NCI-H2107 (cell line): ENCODE measurements around the gene PCDHGA9.
"Not testable (repeated sequence)": the region's sequence is repeated elsewhere in the genome, so short reads cannot be mapped to it uniquely, and the experiment has no call there.

Source experiments
- DNase-seq: peaks from one replicate; lab custom pipeline; 2025; lab: John Stamatoyannopoulos, UW

PCDHGA9 gene

DNA sequence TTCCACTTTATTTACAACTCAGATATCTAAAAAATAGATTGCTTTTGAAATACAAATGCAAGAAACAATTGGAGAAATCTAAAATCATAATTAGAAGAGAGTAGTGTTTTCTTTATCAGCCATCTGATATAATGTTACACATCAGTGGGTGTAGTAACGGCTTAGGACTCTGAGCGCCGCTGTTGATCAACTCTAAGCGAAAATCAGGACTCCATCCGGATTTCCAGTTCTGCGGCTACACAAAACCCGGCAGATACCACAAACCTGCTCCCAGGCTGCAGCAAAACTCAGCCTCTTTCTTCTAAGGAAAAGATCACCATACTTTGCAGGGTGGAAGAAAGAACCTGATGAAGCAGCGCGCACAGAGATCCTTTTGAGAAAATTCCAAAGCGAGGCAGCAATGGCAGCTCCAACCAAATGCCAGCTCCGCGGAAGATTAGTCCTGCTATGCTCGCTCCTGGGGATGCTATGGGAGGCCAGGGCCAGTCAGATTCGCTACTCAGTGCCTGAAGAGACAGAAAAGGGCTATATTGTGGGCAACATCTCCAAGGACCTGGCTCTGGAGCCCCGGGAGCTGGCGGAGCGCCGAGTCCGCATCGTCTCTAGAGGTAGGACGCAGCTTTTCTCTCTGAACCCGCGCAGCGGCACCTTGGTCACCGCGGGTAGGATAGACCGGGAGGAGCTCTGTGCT lies at the start of gene PCDHGA9:
TSS of gene PCDHGA9 (plus strand) at position 226 of the 691 bp plus-strand sequence. CDS start at position 401, 175 bp downstream.
- no peak for DNase-seq

DNA sequence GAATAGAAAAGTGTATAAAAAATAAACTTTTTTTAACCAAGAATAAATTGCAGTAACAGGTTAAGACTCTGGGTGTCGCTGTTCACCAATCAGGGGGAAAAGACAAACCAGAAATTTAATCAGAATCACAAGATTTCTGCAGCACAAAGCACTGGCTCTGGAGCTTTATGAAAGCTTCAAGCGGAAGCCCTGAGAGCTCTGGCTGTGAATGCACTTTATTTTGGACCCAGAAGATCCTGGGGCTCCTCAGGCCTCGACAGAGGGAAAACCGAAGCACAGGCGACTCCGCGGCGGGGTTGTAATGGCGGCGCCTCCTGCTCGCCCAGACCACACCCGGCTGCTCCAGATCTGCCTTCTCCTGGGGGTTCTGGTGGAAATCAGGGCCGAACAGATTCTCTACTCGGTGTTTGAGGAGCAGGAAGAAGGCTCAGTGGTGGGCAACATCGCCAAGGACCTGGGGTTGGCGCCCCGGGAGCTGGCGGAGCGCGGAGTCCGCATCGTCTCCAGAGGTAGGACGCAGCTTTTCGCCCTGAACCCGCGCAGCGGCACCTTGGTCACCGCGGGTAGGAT lies 47.6 kb upstream of the PCDHGA9 start, which contains the start of gene PCDHGA4:
TSS of gene PCDHGA4 (plus strand) at position 122 of the 570 bp plus-strand sequence. CDS start at position 209, 87 bp downstream.
- no peak for DNase-seq

DNA sequence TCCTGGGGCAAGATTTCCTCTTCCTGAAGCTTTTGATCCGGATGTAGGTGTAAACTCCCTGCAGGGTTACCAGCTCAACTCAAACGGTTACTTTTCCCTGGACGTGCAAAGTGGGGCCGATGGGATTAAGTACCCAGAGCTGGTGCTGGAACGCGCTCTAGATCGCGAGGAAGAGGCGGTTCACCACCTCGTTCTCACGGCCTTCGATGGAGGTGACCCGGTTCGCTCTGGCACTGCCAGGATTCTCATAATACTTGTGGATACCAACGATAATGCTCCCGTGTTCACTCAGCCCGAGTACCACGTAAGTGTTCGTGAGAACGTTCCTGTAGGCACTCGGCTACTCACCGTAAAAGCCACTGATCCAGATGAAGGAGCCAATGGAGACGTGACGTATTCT lies 46.9 kb upstream of the PCDHGA9 start:
- DNase-seq = no peak

DNA sequence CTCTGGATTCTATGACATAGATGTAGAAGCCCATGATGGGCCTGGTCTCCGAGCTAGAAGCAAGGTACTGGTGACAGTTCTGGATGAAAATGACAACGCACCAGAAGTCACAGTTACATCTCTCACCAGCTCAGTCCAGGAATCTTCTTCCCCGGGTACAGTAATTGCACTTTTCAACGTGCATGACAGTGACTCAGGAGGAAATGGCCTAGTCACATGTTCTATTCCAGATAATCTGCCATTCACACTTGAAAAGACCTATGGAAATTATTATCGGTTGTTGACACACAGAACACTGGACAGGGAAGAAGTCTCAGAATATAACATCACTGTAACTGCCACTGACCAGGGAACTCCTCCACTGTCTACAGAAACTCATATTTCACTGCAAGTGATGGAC lies 46.4 kb upstream of the PCDHGA9 start:
- no peak for DNase-seq

DNA sequence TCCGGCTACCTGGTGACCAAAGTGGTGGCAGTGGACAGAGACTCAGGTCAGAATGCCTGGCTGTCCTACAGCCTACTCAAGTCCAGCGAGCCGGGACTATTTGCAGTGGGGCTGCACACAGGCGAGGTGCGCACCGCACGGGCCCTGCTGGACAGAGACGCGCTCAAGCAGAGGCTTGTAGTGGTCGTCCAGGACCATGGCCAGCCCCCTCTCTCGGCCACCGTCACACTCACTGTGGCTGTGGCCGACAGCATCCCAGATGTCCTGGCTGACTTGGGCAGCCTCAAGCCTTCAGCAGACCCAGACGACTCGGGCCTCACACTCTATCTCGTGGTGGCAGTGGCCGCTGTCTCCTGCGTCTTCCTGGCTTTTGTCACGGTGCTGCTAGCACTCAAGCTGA lies 45.6 kb upstream of the PCDHGA9 start:
- no peak for DNase-seq

DNA sequence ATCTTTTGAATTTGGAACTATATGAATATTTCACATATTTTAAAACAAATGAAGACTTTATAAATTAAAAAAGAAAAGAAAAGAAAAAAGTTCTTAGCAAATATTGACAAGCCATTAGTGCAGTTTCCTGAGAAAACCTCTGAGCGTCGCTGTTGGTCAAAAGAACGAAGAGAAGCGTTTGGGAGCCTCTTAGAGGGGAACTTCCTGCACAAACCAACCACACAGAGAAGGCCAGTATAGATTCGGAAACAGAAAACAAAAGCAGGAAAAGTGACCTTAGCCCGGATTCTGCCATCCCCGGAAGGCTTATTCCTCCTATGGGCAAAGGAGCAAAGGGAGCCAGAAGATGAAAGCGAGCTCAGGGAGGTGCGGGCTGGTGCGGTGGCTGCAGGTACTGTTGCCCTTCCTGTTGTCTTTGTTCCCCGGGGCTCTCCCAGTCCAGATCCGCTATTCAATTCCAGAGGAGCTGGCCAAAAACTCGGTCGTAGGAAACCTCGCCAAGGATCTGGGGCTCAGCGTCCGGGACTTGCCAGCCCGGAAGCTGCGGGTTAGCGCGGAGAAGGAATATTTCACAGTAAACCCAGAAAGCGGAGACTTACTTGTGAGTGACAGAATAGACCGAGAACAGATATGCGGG lies 42.7 kb upstream of the PCDHGA9 start, which contains the start of gene PCDHGB2:
TSS of gene PCDHGB2 (plus strand) at position 205 of the 637 bp plus-strand sequence. CDS start at position 347, 142 bp downstream.
- no peak for DNase-seq

DNA sequence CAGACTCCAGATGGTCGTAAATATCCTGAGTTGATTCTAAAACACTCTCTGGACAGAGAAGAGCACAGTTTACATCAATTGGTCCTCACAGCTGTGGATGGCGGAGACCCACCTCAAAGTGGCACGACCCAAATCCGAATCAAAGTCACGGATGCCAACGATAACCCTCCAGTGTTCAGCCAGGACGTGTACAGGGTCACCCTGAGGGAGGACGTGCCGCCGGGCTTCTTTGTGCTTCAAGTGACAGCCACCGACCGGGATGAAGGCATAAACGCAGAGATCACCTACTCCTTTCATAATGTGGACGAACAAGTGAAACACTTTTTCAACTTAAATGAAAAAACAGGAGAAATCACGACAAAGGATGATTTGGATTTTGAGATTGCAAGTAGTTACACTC lies 41.9 kb upstream of the PCDHGA9 start:
- DNase-seq = no peak

DNA sequence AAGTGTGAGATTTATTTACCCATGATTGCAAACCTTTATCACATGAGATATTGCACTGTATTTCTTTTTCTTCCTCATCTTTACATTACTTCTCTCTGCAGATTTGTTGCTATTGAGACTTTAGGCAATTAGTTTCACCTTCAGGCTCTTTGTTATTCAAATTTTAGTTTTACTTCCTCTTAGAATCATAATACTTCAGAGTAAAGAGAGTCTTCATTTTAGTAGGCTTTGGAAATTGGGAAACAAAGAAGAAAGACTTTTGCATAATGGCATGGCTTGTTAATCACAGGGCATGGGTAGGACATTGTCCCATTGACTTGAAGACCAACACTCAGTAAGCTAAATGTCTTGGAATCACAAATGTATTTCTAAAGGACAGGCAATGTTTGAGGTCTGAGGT lies 39.9 kb upstream of the PCDHGA9 start:
- DNase-seq = no peak

DNA sequence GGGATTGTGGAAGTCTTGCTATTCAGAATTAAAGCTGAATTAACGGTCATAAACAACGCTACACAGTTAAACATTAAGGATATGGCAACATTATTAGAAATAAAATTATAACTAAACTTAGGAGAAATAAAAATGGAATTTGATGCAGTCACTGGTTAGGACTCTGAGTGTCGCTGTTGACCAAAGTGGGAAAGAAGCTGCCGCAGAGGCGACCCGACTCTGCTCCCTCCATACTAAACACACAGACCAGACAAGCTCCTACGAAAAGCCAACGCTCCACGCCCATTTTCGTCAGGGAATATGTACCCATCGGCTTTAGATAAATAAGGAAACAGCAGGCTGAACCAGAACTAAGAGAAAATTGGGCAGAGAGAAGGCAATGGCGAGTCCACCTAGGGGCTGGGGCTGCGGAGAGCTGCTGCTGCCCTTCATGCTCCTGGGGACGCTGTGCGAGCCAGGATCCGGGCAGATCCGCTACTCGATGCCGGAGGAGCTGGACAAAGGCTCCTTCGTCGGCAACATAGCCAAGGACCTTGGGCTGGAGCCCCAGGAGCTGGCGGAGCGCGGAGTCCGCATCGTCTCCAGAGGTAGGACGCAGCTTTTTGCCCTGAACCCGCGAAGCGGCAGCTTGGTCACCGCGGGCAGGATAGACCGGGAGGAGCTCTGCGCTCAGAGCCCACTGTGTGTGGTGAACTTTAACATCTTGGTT lies 38.5 kb upstream of the PCDHGA9 start, which contains the start of gene PCDHGA5:
TSS of gene PCDHGA5 (plus strand) at position 211 of the 709 bp plus-strand sequence. CDS start at position 380, 169 bp downstream.
- DNase-seq = no peak

DNA sequence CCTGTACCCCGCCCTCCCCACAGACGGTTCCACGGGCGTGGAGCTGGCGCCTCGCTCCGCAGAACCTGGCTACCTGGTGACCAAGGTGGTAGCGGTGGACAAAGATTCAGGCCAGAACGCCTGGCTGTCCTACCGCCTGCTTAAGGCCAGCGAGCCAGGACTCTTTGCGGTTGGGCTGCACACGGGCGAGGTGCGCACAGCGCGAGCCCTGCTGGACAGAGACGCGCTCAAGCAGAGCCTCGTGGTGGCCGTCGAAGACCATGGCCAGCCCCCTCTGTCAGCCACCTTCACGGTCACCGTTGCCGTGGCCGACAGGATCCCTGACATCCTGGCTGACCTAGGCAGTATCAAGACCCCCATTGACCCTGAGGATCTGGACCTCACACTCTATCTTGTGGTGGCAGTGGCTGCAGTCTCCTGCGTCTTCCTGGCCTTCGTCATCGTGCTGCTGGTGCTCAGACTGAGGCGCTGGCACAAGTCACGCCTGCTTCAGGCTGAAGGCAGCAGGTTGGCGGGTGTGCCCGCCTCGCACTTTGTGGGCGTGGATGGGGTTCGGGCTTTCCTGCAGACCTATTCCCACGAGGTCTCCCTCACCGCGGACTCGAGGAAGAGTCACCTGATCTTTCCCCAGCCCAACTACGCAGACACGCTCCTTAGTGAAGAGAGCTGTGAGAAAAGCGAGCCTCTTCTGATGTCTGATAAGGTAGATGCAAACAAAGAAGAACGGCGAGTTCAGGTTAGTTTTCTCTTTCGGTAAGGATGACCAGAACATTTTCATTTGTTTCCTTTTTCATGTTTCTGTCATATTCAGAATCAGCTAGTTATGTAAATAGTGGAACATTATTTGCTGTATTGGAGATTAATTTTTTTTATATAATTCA lies 36.3 kb upstream of the PCDHGA9 start:
- no peak for DNase-seq

DNA sequence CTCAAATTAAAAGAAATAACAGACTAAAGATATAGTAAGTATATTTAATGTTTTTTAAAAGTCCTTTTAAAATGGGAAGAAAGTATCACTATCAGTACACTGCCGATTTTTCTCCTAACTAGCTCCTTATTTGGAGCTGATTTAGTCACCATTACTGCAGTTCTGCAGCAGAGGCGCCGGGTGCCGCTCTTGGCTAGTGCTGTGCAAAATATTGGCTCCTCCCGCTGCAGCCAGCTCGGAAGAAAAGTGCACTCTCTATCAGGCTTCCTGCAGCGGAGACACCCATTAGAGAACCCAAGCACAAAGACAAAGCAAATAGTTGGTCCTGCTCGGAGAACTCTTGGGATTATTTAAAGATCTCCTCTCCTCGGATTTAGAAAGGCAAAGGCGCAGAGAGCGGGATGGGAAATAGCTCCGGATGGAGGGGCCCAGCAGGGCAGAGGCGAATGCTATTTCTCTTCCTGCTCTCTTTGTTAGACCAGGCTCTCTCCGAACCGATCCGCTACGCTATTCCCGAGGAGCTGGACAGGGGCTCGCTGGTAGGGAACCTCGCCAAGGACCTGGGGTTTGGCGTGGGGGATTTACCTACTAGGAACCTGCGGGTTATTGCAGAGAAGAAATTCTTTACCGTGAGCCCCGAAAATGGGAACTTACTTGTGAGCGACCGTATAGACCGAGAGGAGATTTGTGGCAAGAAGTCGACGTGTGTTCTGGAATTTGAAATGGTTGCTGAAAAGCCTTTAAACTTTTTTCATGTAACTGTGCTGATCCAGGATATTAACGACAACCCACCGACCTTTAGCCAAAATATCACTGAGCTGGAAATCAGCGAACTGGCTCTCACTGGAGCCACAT lies 32.4 kb upstream of the PCDHGA9 start, which contains the start of gene PCDHGB3:
TSS of gene PCDHGB3 (plus strand) at position 249 of the 855 bp plus-strand sequence. CDS start at position 402, 153 bp downstream.
- no peak for DNase-seq

DNA sequence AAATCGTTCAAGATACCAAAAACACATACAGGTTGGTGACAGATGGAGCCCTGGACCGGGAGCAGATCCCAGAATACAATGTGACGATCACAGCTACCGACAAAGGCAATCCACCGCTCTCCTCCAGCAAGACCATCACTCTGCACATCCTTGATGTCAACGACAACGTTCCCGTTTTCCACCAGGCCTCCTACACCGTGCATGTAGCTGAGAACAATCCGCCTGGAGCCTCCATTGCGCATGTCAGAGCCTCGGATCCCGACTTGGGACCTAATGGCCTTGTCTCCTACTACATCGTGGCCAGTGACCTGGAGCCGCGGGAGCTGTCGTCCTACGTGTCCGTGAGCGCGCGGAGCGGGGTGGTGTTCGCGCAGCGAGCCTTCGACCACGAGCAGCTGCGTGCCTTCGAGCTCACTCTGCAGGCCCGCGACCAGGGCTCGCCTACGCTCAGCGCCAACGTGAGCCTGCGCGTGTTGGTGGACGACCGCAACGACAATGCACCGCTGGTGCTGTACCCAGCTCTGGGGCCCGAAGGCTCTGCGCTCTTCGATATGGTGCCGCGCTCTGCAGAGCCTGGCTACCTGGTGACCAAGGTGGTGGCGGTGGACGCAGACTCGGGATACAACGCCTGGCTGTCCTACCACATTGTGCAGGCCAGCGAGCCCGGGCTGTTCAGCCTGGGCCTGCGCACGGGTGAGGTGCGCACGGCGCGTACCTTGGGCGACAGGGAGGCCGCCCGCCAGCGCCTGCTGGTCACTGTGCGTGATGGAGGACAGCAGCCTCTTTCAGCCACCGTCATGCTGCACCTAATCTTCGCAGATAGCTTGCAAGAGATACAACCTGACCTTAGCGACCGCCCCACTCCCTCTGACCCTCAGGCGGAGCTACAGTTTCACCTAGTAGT lies 30.8 kb upstream of the PCDHGA9 start:
- no peak for DNase-seq

DNA sequence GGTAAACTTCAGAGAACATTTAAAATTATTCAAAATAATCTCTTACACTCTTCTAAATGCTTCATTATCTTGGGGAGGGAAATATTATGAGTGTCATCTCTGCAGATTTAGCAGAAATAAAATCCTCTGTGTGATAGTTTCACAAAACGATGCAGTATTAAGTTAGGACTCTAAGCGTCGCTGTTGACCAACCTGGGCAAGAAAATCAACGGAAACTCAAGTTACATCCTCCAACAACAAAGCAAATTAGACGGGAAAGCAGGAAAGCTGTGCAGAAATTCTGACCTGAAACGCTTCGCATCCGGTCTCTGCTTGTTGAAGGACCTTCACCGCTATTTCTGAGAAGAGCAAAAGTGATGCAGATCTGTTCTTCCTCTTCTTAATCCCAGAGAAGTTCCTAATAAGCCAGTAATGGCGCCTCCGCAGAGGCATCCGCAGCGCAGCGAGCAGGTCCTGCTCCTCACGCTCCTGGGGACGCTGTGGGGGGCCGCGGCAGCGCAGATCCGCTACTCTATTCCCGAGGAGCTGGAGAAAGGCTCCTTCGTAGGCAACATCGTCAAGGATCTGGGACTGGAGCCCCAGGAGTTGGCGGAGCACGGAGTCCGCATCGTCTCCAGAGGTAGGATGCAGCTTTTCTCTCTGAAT lies 28.8 kb upstream of the PCDHGA9 start, which contains the start of gene PCDHGA6:
TSS of gene PCDHGA6 (plus strand) at position 219 of the 645 bp plus-strand sequence. CDS start at position 412, 193 bp downstream.
- no peak for DNase-seq

DNA sequence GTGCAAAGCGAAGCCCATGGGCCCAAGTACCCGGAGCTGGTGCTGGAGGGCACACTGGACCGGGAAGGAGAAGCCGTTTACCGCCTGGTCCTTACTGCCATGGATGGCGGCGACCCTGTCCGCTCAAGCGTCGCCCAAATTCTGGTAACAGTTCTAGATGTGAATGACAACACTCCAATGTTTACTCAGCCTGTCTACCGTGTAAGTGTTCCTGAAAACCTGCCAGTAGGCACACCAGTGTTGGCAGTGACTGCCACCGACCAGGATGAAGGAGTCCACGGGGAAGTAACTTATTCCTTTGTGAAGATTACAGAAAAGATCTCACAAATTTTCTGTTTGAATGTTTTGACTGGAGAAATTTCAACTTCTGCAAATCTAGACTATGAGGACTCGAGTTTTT lies 28.0 kb upstream of the PCDHGA9 start:
- DNase-seq = no peak

DNA sequence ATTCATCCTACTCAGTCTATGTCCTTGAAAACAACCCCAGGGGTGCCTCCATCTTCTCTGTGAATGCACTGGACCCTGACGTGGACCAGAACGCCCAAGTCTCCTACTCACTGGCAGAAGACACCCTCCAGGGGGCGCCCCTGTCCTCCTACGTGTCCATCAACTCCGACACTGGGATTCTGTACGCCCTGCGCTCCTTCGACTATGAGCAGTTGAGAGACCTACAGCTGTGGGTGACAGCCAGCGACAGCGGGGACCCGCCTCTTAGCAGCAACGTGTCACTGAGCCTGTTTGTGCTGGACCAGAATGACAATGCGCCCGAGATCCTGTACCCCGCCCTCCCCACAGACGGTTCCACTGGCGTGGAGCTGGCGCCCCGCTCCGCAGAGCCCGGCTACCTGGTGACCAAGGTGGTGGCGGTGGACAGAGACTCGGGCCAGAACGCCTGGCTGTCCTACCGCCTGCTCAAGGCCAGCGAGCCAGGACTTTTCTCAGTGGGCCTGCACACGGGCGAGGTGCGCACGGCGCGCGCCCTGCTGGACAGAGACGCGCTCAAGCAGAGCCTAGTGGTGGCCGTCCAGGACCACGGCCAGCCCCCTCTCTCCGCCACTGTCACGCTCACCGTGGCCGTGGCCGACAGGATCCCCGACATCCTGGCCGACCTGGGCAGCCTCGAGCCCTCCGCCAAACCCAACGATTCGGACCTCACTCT lies 27.0 kb upstream of the PCDHGA9 start:
- DNase-seq = not testable (repeated sequence)

DNA sequence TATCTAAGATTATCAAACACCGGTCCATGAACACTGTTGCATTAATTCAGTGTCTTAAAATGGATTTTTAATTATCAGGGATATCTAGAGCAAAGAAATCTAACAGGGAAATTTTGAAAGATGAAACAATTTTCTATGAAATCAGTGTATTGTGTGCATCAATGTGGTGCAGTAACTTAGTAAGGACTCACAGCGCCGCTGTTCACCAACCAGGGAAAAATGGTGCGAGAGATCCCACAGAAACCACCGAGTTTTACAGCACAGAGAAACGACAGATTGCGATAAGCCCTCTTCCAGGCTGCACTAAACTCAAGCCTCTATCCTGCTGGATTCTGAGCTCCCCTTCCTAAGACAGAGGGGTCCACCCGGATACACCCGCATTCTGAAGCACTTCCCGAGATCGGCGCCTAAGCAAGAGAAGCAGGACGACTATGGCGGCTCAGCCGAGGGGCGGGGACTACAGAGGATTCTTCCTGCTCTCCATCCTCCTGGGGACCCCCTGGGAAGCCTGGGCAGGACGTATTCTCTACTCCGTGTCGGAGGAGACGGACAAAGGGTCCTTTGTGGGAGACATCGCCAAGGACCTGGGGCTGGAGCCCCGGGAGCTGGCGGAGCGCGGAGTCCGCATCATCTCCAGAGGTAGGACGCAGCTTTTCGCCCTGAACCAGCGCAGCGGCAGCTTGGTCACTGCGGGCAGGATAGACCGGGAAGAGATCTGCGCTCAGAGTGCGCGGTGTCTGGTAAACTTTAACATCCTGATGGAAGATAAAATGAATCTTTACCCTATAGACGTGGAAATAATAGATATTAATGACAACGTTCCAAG lies 19.9 kb upstream of the PCDHGA9 start, which contains the start of gene PCDHGA7:
TSS of gene PCDHGA7 (plus strand) at position 274 of the 826 bp plus-strand sequence. CDS start at position 432, 158 bp downstream.
- no peak for DNase-seq

DNA sequence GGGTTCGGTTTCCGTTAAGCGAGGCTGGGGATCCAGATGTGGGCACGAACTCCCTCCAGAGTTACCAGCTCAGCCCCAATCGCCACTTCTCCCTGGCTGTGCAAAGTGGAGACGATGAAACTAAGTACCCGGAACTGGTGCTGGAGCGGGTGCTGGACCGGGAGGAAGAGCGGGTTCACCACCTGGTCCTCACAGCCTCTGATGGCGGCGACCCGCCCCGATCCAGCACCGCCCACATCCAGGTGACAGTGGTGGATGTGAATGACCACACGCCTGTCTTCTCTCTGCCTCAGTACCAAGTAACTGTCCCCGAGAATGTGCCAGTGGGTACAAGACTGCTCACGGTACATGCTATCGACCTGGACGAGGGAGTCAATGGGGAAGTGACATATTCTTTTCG lies 19.2 kb upstream of the PCDHGA9 start:
- DNase-seq = no peak
